Loucy (cell line): ENCODE measurements around the gene PRRT4.
A peak's percentile ranks its signal among the peaks of the same experiment; 100 is the strongest.

Experiments
- H2AFZ ChIP-seq: fragments of 200-600 bp; sonication (generic); 2 replicates; pipeline ENCODE4 v1.6.0; 2016; ENCODE audit warnings: antibody characterized with exemption, mild to moderate bottlenecking, low read length, moderate library complexity
- H3F3A ChIP-seq: fragments of 200-600 bp; 2 replicates; pipeline ENCODE4 v1.6.0; 2016; ENCODE audit warnings: antibody characterized with exemption, low read depth, mild to moderate bottlenecking
- H3K27me3 ChIP-seq: fragments of 200-600 bp; sonication (generic); 2 replicates; pipeline ENCODE4 v1.6.1; 2014; ENCODE audit warnings: low read length, mild to moderate bottlenecking; ENCODE audit not compliant: insufficient read depth, poor library complexity, severe bottlenecking
- H3K36me3 ChIP-seq: fragments of 200-600 bp; sonication (generic); 2 replicates; pipeline ENCODE4 v1.6.1; 2016; ENCODE audit warnings: low read length; ENCODE audit not compliant: insufficient read depth
- H3K4me1 ChIP-seq: fragments of 200-600 bp; sonication (generic); 2 replicates; pipeline ENCODE4 v1.5.1; 2014; ENCODE audit warnings: low read length, mild to moderate bottlenecking; ENCODE audit not compliant: insufficient read depth, poor library complexity, severe bottlenecking
- H3K4me2 ChIP-seq: fragments of 200-600 bp; sonication (generic); 2 replicates; pipeline ENCODE4 v1.6.0; 2014; ENCODE audit warnings: antibody characterized with exemption, low read length, low read depth, mild to moderate bottlenecking; ENCODE audit not compliant: poor library complexity, severe bottlenecking
- H3K4me3 ChIP-seq: fragments of 200-600 bp; sonication (generic); 2 replicates; pipeline ENCODE4 v1.5.1; 2014; ENCODE audit warnings: low read length, mild to moderate bottlenecking, mixed read lengths; ENCODE audit not compliant: poor library complexity, severe bottlenecking
- H3K79me2 ChIP-seq: fragments of 200-600 bp; sonication (generic); 2 replicates; pipeline ENCODE4 v1.6.1; 2014; ENCODE audit warnings: low read length; ENCODE audit not compliant: insufficient read depth
- H3K9ac ChIP-seq: fragments of 200-600 bp; sonication (generic); 2 replicates; pipeline ENCODE4 v1.6.0; 2014; ENCODE audit warnings: mild to moderate bottlenecking, low read depth, low read length, moderate library complexity; ENCODE audit not compliant: poor library complexity, severe bottlenecking
- H3K9me2 ChIP-seq: fragments of 200-600 bp; sonication (generic); replicated peaks from 2 replicates; pipeline ENCODE4 v1.6.1; 2016; ENCODE audit warnings: low read depth, low read length, mixed read lengths
- H3K9me3 ChIP-seq: fragments of 200-600 bp; sonication (generic); 2 replicates; pipeline ENCODE4 v1.6.1; 2014; ENCODE audit warnings: mild to moderate bottlenecking, antibody characterized with exemption, low read length, low read depth; ENCODE audit not compliant: insufficient read depth
- H4K20me1 ChIP-seq: fragments of 200-600 bp; sonication (generic); 2 replicates; pipeline ENCODE4 v1.6.0; 2014; ENCODE audit warnings: antibody characterized with exemption, low read length, mild to moderate bottlenecking; ENCODE audit not compliant: insufficient read depth, poor library complexity, severe bottlenecking
- CTCF ChIP-seq: fragments of 200-600 bp; sonication (generic); conservative IDR thresholded peaks from 2 replicates; pipeline ENCODE4 v1.5.1; 2014; ENCODE audit warnings: mild to moderate bottlenecking, antibody characterized with exemption, low read length
- EZH2phosphoT487 ChIP-seq: fragments of 200-600 bp; IDR thresholded peaks from 2 replicates; pipeline ENCODE4 v1.6.1; 2018; ENCODE audit warnings: antibody characterized with exemption, mild to moderate bottlenecking, moderate library complexity, borderline replicate concordance

Gene PRRT4

GRCh38 chr7:128322040-128322643 is 39.3 kb downstream of the PRRT4 start:
- H3K79me2 ChIP-seq = peaks cover 13% of the 10 kb centered on the region
- no peak overlapping the region for H2AFZ ChIP-seq
- H3K9ac ChIP-seq = peak overlapping the region; percentile 87

GRCh38 chr7:128321044-128321422 is 40.5 kb downstream of the PRRT4 start:
- H3K79me2 ChIP-seq = peaks cover 20% of the 10 kb centered on the region
- no peak overlapping the region for H2AFZ ChIP-seq
- peaks cover 57% of the 10 kb centered on the region for H3K36me3 ChIP-seq
- no peaks in the 10 kb centered on the region for H4K20me1 ChIP-seq
- H3K9me2 ChIP-seq = no peaks in the 10 kb centered on the region
- TF ChIP-seq EZH2phosphoT487 (no peak), CTCF (no peak)
- peak overlapping the region; percentile 75 for H3K4me2 ChIP-seq
- H3K4me1 ChIP-seq = peaks cover 60% of the 10 kb centered on the region
- peak overlapping the region; percentile 87 for H3K9ac ChIP-seq
- no peaks in the 10 kb centered on the region for H3K9me3 ChIP-seq
- peaks cover 18% of the 10 kb centered on the region for H3F3A ChIP-seq
- H3K27me3 ChIP-seq = no peaks in the 10 kb centered on the region
- peak overlapping the region; percentile 53 for H3K4me3 ChIP-seq

More at GRCh38 chr7:128322040-128322643, 39.3 kb downstream of the PRRT4 start:
- TF ChIP-seq EZH2phosphoT487 (no peak), CTCF (peak; percentile 76)
- Histone ChIP-seq H3K27me3 (no peaks in the 10 kb centered on the region), H3K9me3 (no peaks in the 10 kb centered on the region), H3K4me1 (peaks cover 50% of the 10 kb centered on the region), H3K4me3 (no peak overlapping the region), H4K20me1 (no peaks in the 10 kb centered on the region), H3K9me2 (no peaks in the 10 kb centered on the region), H3K36me3 (peaks cover 58% of the 10 kb centered on the region), H3K4me2 (peak overlapping the region; percentile 75), H3F3A (peaks cover 18% of the 10 kb centered on the region)

GRCh38 chr7:128318691-128319090 is 42.8 kb downstream of the PRRT4 start:
- Histone ChIP-seq H3K9ac (peak overlapping the region; percentile 87), H4K20me1 (no peaks in the 10 kb centered on the region), H3K9me2 (no peaks in the 10 kb centered on the region), H3K4me3 (peak overlapping the region; percentile 53), H3K4me1 (peaks cover 80% of the 10 kb centered on the region), H2AFZ (no peak overlapping the region), H3K79me2 (peaks cover 20% of the 10 kb centered on the region), H3K9me3 (no peaks in the 10 kb centered on the region), H3K27me3 (no peaks in the 10 kb centered on the region), H3K36me3 (peaks cover 56% of the 10 kb centered on the region), H3K4me2 (peak overlapping the region; percentile 75), H3F3A (peaks cover 18% of the 10 kb centered on the region)
- TF ChIP-seq EZH2phosphoT487 (no peak), CTCF (no peak)
